Large intestine (tissue), 3 donors: Measurements from ENCODE around the gene ASB6. TPM values are rescaled to one million over a fixed set of nuclear protein-coding genes. Genes with fewer than 3 reads are reported as not detected.
A peak's percentile ranks its signal among the peaks of the same experiment; 100 is the strongest.

Source experiments
- DNase-seq, 2 donors: peaks; one replicate each; pipeline versions ENCODE4 v3.0.0 to v3.0.0-alpha.2; 2013
- H3K27ac ChIP-seq: one replicate; pipeline ENCODE4 v1.5.1; 2013; ENCODE audit warnings: low read length
- H3K27me3 ChIP-seq: 2 replicates; pipeline ENCODE4 v1.6.1; 2013; ENCODE audit warnings: low read length; ENCODE audit not compliant: control insufficient read depth, insufficient read depth
- H3K36me3 ChIP-seq: 2 replicates; pipeline ENCODE4 v1.6.1; 2013; ENCODE audit warnings: low read length; ENCODE audit not compliant: control insufficient read depth, insufficient read depth
- H3K4me1 ChIP-seq: one replicate; pipeline ENCODE4 v1.6.1; 2013; ENCODE audit warnings: low read length; ENCODE audit not compliant: control insufficient read depth, insufficient read depth
- H3K4me3 ChIP-seq: one replicate; pipeline ENCODE4 v1.5.1; 2013; ENCODE audit warnings: low read length
- H3K9me3 ChIP-seq: one replicate; pipeline ENCODE4 v1.6.1; 2013; ENCODE audit warnings: mild to moderate bottlenecking, low read depth, low read length, moderate library complexity; ENCODE audit not compliant: control insufficient read depth
- WGBS: methylation state at CpG from one replicate; pipeline ENCODE4 v1.1.5; 2013; ENCODE audit warnings: low lambda C conversion rate; ENCODE audit not compliant: insufficient coverage; 5-methylcytosine and 5-hydroxymethylcytosine counted together
- polyA plus RNA-seq: library from polyadenylated mRNA; unstranded; fragments of 120-200 nt; gene quantifications from one replicate; pipeline ENCODE4 v1.2.1, GENCODE V29; 2013

Gene ASB6
- polyA plus RNA-seq, 1 donor, result 14.8 TPM

DNA sequence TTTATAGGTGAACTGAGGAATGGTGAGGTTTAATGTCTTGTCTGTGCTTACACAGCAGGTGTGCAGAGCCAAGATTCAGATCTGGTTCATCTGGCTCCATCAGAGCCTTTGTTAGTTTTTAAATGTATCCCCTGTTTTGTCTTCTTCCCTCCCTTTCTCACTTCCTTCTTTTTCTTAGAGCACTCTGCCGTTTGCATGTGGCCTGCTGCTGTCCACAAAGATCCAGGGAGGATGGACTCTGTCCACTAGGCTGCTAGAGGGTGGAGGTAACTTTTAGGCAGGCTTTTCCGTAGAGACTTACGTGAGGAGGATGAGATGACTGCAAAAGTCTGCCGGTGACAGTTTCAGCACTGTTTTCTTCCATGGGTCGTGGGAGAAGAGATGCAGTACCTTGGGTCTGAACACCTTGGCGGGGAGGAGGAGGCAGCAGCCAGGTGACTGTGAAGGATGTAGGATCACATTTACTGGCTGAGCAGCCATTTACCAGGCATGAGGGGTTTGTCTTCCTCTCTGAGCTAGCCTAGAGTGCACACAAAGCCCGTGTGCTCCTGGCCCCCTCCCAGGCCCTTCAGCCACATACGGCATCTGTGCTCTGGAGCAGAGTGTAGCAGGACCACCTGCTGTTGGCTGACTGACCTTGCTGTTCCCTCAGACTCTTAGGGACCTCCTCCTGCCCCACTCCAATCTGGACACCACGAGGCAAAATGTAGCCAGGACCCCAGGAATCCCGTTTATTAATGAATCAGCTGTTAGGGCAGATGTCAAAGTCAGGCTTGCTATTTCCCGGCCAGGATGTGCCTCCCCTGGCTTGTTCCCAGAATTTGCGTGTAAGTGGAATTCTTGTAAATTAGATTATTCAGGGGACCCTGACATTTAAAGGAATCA, 14.2 kb downstream of the ASB6 start:
- peak overlapping the region; percentile 97 for H3K4me3 ChIP-seq
- WGBS, result no CpG with 5 or more reads among the region's 12 CpGs
- no peak for DNase-seq
- H3K36me3 ChIP-seq, result peaks cover 31% of the 10 kb centered on the region
- H3K4me1 ChIP-seq, result peaks cover 17% of the 10 kb centered on the region
- no peaks in the 10 kb centered on the region for H3K9me3 ChIP-seq
- H3K27ac ChIP-seq, result peak overlapping the region; percentile 99
- no peaks in the 10 kb centered on the region for H3K27me3 ChIP-seq

DNA sequence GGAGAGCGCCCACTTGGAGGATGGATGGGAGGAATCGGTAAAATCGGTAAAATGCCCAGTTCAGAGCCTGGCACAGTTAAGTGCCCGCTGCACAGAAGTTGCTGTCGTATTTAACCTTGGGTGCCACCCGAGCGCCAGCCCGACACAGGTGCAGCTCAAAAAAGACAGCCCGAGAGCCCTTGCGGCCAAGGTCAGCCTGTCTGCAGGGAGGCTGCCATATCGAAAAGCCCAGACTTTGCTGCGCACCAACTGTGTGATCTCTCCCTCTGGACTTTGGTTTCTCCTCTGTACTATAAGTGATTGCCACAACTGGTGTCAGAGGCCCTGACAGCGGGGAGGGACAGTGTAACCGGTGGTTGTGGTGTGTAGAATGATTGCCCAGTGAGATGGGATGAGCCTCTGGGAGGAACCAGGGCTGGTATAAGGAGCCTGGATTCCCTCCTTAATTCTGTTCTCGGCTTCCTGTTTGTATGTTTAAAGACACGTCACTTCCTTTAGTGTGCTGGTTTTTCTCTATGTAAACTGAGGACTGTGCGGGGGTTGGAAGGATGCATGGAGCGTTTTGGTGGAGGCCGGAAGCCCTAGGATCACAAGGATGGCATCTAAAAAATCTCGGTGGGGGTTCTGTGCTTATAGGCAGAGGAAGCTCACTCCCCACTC, 15.2 kb downstream of the ASB6 start:
- no peaks in the 10 kb centered on the region for H3K9me3 ChIP-seq
- H3K36me3 ChIP-seq, result peaks cover 22% of the 10 kb centered on the region
- DNase-seq, result peak; percentile 72 to 85
- H3K27ac ChIP-seq, result peak overlapping the region; percentile 99
- WGBS, result no CpG with 5 or more reads among the region's 20 CpGs
- H3K4me1 ChIP-seq, result peaks cover 17% of the 10 kb centered on the region
- H3K27me3 ChIP-seq, result no peaks in the 10 kb centered on the region
- H3K4me3 ChIP-seq, result peak overlapping the region; percentile 97

DNA sequence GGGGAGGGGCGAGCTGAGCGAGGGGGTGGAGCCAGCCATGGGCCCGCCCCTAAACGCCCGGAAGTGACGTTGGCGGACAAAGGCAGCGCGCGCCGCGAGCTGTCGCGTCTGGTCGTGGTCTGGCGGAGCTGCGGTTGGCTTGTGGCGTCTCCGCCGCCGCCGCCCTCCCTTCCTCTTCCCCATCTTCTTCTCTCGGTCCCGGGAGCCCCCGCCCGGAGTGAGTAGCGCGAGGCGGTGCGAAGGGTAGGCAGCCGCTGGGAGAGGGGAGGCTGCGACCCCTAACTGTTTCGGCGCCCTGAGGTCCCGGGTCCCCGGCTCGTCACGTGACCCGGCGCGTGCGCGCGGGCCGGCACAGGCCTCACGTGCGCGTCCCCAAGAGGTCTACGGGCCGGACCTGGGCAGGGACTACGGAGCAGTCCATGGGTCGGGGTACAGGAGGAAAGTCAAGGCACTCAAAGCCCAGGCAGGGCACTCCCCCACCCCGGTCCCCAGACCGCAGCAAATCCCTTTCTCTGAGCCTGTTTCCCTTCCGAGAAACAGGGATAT, 15.8 kb downstream of the ASB6 start, which contains the start of gene NTMT1:
Gene NTMT1, plus strand, starts transcription at position 85 of the 546 bp plus-strand sequence. CDS start 6,541 bp downstream, outside the sequence.
- peak within 1 kb of the TSS; percentile 99 for H3K27ac ChIP-seq
- no peaks in the 10 kb centered on the region for H3K9me3 ChIP-seq
- H3K36me3 ChIP-seq, result peaks cover 16% of the 10 kb centered on the region
- peaks cover 17% of the 10 kb centered on the region for H3K4me1 ChIP-seq
- DNase-seq, result peak; percentile 78 to 90
- H3K4me3 ChIP-seq, result peak within 1 kb of the TSS; percentile 97
- WGBS, result no CpG with 5 or more reads among the region's 55 CpGs
- no peaks in the 10 kb centered on the region for H3K27me3 ChIP-seq

DNA sequence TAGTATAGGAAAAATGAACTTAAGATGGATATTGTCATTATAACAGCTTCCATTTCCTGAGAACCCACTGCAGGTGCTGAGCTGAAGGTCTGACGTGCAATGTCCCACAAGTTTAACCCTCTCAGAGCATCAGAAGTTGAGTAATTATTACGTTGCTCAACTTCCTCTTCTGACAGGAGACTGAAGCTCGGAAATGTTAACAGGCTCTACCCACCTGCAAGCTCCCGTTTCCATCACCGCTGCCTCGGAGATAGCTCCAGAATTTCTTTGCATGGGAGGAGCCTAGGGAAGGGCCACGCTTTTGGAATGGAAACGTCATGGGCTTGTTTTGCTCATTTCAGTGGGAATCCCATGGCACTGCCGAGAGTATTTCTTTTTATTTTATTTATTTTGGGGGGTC, 17.0 kb downstream of the ASB6 start:
- peaks cover 16% of the 10 kb centered on the region for H3K36me3 ChIP-seq
- H3K9me3 ChIP-seq, result peaks cover under 1% of the 10 kb centered on the region
- peaks cover 14% of the 10 kb centered on the region for H3K4me1 ChIP-seq
- no peak overlapping the region for H3K4me3 ChIP-seq
- H3K27me3 ChIP-seq, result peaks cover 5% of the 10 kb centered on the region
- WGBS, result no CpG with 5 or more reads among the region's 9 CpGs
- DNase-seq, result no peak
- no peak overlapping the region for H3K27ac ChIP-seq

DNA sequence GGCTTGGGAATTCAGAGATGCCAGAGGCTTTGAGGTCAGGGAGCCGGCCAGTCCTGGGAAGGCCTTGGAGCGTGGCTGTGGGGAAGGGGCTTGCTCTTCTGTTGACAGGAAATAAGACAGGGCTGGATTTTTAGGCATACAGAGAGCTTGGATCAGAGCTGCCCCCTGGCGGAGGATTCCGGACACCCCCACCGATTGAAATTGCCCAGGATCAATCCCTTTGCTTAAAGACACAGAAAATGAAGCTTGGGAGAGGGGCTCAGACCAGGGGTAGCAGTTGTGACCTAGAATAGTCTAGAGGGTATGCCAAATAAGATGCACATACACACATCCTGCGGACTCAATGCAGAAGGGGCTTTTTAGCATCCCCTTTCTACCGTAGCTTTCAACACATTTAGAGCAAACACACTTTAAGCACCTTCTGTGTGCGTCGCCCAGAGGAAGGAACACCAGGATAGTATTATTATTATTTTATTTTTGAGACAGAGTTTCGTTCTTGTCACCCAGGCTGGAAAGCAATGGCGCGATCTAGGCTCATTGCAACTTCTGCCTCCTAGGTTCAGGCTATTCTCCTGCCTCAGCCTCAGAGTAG, 17.7 kb downstream of the ASB6 start:
- no peak overlapping the region for H3K27ac ChIP-seq
- peaks cover 11% of the 10 kb centered on the region for H3K36me3 ChIP-seq
- peaks cover 3% of the 10 kb centered on the region for H3K9me3 ChIP-seq
- H3K4me1 ChIP-seq, result peaks cover 17% of the 10 kb centered on the region
- peaks cover 11% of the 10 kb centered on the region for H3K27me3 ChIP-seq
- no CpG with 5 or more reads among the region's 12 CpGs for WGBS
- DNase-seq, result no peak
- no peak overlapping the region for H3K4me3 ChIP-seq

DNA sequence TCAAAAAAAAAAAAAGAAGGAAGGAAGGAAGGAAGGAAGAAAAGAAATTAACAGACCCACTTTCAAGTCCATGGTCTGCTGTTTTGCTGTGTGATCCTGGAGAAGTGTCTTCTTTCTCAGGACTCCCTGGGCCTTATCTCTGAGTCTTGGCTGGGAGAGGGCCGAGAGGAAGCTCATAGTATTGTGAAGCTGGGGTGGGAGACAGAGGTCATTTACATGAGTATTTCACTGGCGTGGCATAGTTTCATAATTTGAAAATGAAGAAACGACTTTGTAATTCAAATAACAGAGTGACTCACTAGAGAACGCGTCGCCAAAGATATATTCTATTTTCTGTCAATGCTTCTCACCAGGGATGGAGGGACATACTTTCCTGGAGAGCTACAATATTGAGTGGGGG, 18.6 kb downstream of the ASB6 start:
- DNase-seq, result no peak
- H3K36me3 ChIP-seq, result peaks cover 8% of the 10 kb centered on the region
- peaks cover 15% of the 10 kb centered on the region for H3K4me1 ChIP-seq
- no peak overlapping the region for H3K27ac ChIP-seq
- 94% methylated on average over 2 of the region's 6 CpGs for WGBS
- peaks cover 3% of the 10 kb centered on the region for H3K9me3 ChIP-seq
- H3K27me3 ChIP-seq, result peaks cover 11% of the 10 kb centered on the region
- no peak overlapping the region for H3K4me3 ChIP-seq

DNA sequence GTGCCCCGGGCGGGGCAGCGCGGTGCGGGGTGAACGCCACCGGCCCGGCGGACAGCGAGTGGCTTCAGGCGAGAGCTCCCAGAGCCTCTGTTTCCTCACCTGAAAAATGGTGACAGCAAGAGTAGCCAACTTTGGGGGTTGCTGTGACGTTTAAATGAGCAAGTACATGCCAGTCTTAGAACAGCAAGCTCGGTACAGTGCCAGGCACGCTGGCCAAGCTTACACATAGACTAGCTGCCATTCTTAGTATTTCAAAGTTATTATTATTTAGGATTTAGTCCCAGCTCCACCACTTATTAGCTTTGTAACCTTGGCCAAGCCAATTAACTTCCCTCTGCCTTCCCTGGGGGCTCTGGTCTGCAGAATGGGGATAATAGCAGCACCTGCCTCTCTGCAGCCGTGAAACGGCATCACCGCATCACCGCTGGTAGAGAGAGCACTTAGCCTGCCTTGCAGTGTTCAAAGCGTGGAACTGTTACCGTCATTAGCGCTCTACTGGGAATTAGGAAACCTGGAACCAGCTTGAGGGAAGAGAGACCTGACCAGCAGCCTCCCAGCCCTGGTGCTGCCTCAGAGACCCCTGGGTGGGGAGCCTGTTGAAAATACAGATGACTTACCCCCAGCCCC, 21.2 kb downstream of the ASB6 start, which contains the start of gene C9orf50:
Gene C9orf50, minus strand, starts transcription at position 433 of the 627 bp plus-strand sequence. CDS start 527 bp downstream, outside the sequence.
- H3K4me3 ChIP-seq, result peak within 1 kb of the TSS; percentile 44
- no peak for DNase-seq
- peaks cover 4% of the 10 kb centered on the region for H3K4me1 ChIP-seq
- peaks cover 11% of the 10 kb centered on the region for H3K27me3 ChIP-seq
- no CpG with 5 or more reads among the region's 21 CpGs for WGBS
- no peaks in the 10 kb centered on the region for H3K36me3 ChIP-seq
- H3K9me3 ChIP-seq, result peaks cover 3% of the 10 kb centered on the region
- no peak within 1 kb of the TSS for H3K27ac ChIP-seq

DNA sequence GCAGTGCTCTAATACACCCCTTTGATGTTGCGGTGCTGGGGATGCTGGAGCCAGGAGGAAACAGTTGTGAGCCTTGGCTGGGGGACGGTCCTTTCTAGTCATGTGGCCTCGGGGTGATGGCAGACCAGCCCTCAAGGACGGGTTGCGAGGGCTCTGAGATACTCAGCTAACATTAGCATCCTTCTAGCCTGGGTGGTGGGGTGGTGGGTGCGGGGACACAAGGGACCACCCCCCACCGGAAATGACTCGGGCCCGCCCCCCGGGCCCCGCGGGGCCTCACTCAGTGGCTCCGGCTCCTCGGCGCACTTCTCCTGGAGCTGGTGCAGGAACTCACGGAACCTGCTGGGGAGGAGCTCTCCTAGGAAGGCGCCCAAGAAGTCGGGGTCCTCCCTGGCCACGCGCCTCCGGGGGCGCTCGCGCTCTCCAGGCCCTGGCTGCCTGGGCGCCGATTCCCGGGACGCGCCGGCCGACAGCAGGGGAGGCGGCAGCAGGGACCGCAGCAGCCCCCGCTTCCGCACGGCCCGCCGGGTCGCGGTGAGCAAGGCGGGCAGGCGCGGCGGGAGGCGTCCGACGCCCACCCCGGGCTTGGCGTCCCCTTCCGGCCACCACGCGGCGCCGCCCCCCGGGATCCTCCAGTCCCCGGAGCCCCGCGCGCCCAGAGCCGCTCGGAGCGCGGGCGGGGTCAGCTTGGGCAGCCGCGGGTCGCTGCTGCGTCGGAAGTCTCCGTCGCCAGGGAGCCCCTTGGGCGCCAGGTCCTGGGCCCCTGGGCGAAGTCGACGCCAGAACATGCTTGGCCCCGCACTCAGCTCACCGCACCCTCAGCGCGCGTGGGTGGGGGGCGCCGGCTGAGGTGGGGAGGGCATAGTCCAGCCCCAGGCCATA, 21.9 kb downstream of the ASB6 start:
- no CpG with 5 or more reads among the region's 82 CpGs for WGBS
- H3K27ac ChIP-seq, result no peak overlapping the region
- peak; percentile 57 to 79 for DNase-seq

DNA sequence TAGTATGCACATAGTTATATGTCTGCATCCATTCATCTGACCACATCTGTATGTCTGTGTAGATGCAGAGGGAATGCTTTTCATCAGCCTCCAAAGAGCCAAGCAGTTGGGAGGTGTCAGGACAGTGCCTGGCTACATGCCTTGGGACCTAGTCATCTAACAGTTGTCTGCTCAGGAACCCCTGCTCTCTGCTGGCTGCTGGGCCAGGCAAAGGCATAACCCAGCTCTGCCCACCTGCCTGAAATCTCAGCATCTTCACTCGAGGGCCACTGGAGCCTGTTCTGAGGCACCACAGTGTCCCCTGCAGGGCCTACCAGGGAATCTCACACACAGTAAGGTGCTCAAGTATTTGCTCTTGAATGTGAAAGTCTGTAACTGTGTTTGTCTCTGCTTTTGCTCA, 24.8 kb downstream of the ASB6 start:
- H3K27ac ChIP-seq, result no peak overlapping the region

More for the DNA sequence above, 21.9 kb downstream of the ASB6 start:
- Histone ChIP-seq H3K27me3 (peaks cover 11% of the 10 kb centered on the region), H3K4me1 (peaks cover 4% of the 10 kb centered on the region), H3K9me3 (peaks cover 3% of the 10 kb centered on the region), H3K4me3 (peak overlapping the region; percentile 44), H3K36me3 (no peaks in the 10 kb centered on the region)

More for the DNA sequence above, 24.8 kb downstream of the ASB6 start:
- Histone ChIP-seq H3K27me3 (peaks cover 11% of the 10 kb centered on the region), H3K9me3 (peaks cover 3% of the 10 kb centered on the region), H3K4me3 (no peak overlapping the region), H3K4me1 (peaks cover 4% of the 10 kb centered on the region), H3K36me3 (no peaks in the 10 kb centered on the region)
- no CpG with 5 or more reads among the region's 1 CpG for WGBS
- no peak for DNase-seq
